T follicular helper cell (primary cell): Measurements from ENCODE around the gene NCAPD2.

Experiments
- DNase-seq: peaks from one replicate; pipeline ENCODE4 v3.0.0-alpha.2; 2020; ENCODE audit warnings: low read depth

NCAPD2 gene

GRCh38 chr12:6569786-6570185, 75.9 kb downstream of the NCAPD2 start:
- no peak for DNase-seq

GRCh38 chr12:6570264-6570887, 76.5 kb downstream of the NCAPD2 start:
- no peak for DNase-seq

GRCh38 chr12:6573001-6573400, 79.1 kb downstream of the NCAPD2 start:
- DNase-seq = no peak

GRCh38 chr12:6574576-6575295, 80.8 kb downstream of the NCAPD2 start:
- no peak for DNase-seq

- DNase-seq = no peak
These were observed 81.7 kb downstream of the NCAPD2 start for GRCh38 chr12:6575648-6576047.
